ENCODE measurements around the gene BEND6. TPM values are rescaled to one million over a fixed set of nuclear protein-coding genes. Genes with fewer than 3 reads are reported as not detected.

The BEND6 gene
- total RNA-seq, 1 experiment from 2014 or later = not detected

DNA sequence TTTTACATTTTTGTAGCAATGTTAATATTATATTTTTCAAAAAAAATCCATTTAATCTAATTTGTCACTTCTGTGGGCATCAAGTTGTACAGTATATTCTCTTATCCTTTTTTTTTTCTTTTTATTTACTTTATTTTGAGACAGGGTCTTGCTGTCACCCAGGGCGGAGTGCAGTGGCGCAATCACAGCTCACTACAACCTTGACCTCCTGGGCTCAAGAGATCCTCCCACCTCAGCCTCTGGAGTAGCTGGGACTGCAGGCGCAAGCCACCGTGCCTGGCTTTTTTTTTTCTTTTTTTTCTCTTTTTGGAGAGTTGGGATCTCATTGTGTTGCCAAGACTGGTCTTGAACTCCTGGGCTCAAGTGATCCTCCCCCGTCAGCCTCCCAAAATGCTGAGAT, 14.4 kb upstream of the BEND6 start:
- DNase-seq = no peak
- Mint-ChIP-seq H3K4me1 (ENCODE audit: low read depth, unreplicated experiment) (no peaks in the 10 kb centered on the region), H3K36me3 (ENCODE audit: insufficient read depth, unreplicated experiment) (no peaks in the 10 kb centered on the region), H3K27ac (ENCODE audit: unreplicated experiment) (no peak overlapping the region), H3K4me3 (ENCODE audit: unreplicated experiment) (no peak overlapping the region), H3K27me3 (ENCODE audit: insufficient read depth, unreplicated experiment) (peaks cover 5% of the 10 kb centered on the region), H3K9me3 (ENCODE audit: unreplicated experiment) (peaks cover 21% of the 10 kb centered on the region)
- H3K27me3 ChIP-seq (replicated peaks; ENCODE audit: control insufficient read depth, insufficient read depth, low read length) = no peaks in the 10 kb centered on the region
- intact Hi-C loops (cut with micrococcal nuclease; ENCODE audit: unreplicated experiment) = no loop called here
- no peaks in the 10 kb centered on the region for H3K36me3 ChIP-seq (ENCODE audit: control insufficient read depth, insufficient read depth, low read length)
- CTCF ChIA-PET = no interaction called here
- H3K9me3 ChIP-seq = peaks cover 8% of the 10 kb centered on the region
- no TSS peak for BruUV-seq (replicated peaks)
- no peaks in the 10 kb centered on the region for H3K4me1 ChIP-seq
- POLR2A ChIA-PET = no interaction called here
- TF ChIP-seq, protein P1, sequence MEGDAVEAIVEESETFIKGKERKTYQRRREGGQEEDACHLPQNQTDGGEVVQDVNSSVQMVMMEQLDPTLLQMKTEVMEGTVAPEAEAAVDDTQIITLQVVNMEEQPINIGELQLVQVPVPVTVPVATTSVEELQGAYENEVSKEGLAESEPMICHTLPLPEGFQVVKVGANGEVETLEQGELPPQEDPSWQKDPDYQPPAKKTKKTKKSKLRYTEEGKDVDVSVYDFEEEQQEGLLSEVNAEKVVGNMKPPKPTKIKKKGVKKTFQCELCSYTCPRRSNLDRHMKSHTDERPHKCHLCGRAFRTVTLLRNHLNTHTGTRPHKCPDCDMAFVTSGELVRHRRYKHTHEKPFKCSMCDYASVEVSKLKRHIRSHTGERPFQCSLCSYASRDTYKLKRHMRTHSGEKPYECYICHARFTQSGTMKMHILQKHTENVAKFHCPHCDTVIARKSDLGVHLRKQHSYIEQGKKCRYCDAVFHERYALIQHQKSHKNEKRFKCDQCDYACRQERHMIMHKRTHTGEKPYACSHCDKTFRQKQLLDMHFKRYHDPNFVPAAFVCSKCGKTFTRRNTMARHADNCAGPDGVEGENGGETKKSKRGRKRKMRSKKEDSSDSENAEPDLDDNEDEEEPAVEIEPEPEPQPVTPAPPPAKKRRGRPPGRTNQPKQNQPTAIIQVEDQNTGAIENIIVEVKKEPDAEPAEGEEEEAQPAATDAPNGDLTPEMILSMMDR (IDR thresholded peaks at IDR 0.05; ENCODE audit: insufficient read depth in 1 of 2, low read depth in 1 of 2, low read length in 1 of 2, severe bottlenecking in 1 of 2, unreplicated experiment in 1 of 2) = no peak
- no peak overlapping the region for H3K4me3 ChIP-seq (ENCODE audit: low read depth, low read length)

DNA sequence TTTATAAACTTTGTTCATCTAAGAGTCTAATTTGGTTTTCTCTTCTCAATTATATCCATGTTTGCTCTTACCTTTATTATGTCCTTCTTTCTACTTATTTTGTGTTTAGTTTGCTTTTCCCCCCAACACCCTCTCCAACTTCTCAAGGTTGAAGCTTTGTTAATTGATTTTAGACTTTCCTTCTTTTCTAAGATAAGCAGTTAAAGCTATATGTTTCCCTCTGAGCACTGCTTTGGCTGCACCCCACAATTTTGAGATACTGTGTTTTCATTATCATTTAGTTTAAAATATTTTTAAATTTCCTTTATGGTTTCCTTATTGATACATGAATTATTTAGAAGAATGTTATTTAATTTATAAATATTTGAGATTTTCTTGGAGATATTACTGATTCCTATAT, 13.9 kb upstream of the BEND6 start:
- H3K36me3 Mint-ChIP-seq (ENCODE audit: insufficient read depth, unreplicated experiment) = no peaks in the 10 kb centered on the region
- Histone ChIP-seq H3K4me1 (no peaks in the 10 kb centered on the region), H3K36me3 (ENCODE audit: control insufficient read depth, insufficient read depth, low read length) (no peaks in the 10 kb centered on the region), H3K9me3 (peaks cover 8% of the 10 kb centered on the region), H3K4me3 (ENCODE audit: low read depth, low read length) (no peak overlapping the region), H3K27me3 (replicated peaks; ENCODE audit: control insufficient read depth, insufficient read depth, low read length) (no peaks in the 10 kb centered on the region)
- TF ChIP-seq, protein P1 (IDR thresholded peaks at IDR 0.05; ENCODE audit: insufficient read depth in 1 of 2, low read depth in 1 of 2, low read length in 1 of 2, severe bottlenecking in 1 of 2, unreplicated experiment in 1 of 2) = no peak
- no peak for DNase-seq
- CTCF ChIA-PET = no interaction called here
- H3K9me3 Mint-ChIP-seq (ENCODE audit: unreplicated experiment) = peaks cover 21% of the 10 kb centered on the region
- no TSS peak for BruUV-seq (replicated peaks)
- POLR2A ChIA-PET = no interaction called here
- H3K27me3 Mint-ChIP-seq (ENCODE audit: insufficient read depth, unreplicated experiment) = peaks cover 5% of the 10 kb centered on the region
- no peak overlapping the region for H3K27ac Mint-ChIP-seq (ENCODE audit: unreplicated experiment)
- no peaks in the 10 kb centered on the region for H3K4me1 Mint-ChIP-seq (ENCODE audit: low read depth, unreplicated experiment)
- intact Hi-C loops (cut with micrococcal nuclease; ENCODE audit: unreplicated experiment) = no loop called here
- no peak overlapping the region for H3K4me3 Mint-ChIP-seq (ENCODE audit: unreplicated experiment)

DNA sequence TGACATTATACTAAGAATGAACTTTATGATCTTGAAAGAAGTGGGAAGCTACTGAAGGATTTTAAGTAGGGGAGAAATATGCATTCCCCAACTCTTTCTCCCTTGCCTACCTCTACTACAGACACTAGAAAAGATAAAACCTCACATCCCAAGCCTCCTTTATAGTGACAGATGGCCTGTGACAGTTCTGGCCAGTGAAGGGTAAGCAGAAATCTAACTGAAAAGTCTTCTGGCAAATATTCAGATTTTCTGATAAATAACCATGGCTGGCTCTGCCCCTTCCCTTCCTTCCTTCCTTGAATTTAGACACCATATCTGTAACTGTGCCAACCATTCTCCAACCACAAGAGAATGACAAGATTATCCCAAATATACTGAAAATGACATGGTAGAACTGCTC, 10.2 kb upstream of the BEND6 start:
- TF ChIP-seq, protein P1 (IDR thresholded peaks at IDR 0.05; ENCODE audit: insufficient read depth in 1 of 2, low read depth in 1 of 2, low read length in 1 of 2, severe bottlenecking in 1 of 2, unreplicated experiment in 1 of 2) = no peak
- Mint-ChIP-seq H3K36me3 (ENCODE audit: insufficient read depth, unreplicated experiment) (no peaks in the 10 kb centered on the region), H3K4me3 (ENCODE audit: unreplicated experiment) (no peak overlapping the region), H3K4me1 (ENCODE audit: low read depth, unreplicated experiment) (no peaks in the 10 kb centered on the region), H3K27ac (ENCODE audit: unreplicated experiment) (no peak overlapping the region), H3K9me3 (ENCODE audit: unreplicated experiment) (peaks cover 21% of the 10 kb centered on the region), H3K27me3 (ENCODE audit: insufficient read depth, unreplicated experiment) (no peaks in the 10 kb centered on the region)
- no peak for DNase-seq
- Histone ChIP-seq H3K4me1 (no peaks in the 10 kb centered on the region), H3K4me3 (ENCODE audit: low read depth, low read length) (no peak overlapping the region), H3K27me3 (replicated peaks; ENCODE audit: control insufficient read depth, insufficient read depth, low read length) (no peaks in the 10 kb centered on the region), H3K36me3 (ENCODE audit: control insufficient read depth, insufficient read depth, low read length) (no peaks in the 10 kb centered on the region), H3K9me3 (peaks cover 8% of the 10 kb centered on the region)
- ChIA-PET POLR2A (no interaction called here), CTCF (no interaction called here)
- intact Hi-C loops (cut with micrococcal nuclease; ENCODE audit: unreplicated experiment) = no loop called here
- BruUV-seq (replicated peaks) = no TSS peak

Data from Caco-2 (cell line).